ENCODE data around the gene CFAP107. TPM values are rescaled to one million over a fixed set of nuclear protein-coding genes. Genes with fewer than 3 reads are reported as not detected.
"Not testable (repeated sequence)": the region's sequence is repeated elsewhere in the genome, so short reads cannot be mapped to it uniquely, and the experiment has no call there.

Gene CFAP107
- total and polyA plus RNA-seq, 2 donors from 2014 or later, result not detected

DNA sequence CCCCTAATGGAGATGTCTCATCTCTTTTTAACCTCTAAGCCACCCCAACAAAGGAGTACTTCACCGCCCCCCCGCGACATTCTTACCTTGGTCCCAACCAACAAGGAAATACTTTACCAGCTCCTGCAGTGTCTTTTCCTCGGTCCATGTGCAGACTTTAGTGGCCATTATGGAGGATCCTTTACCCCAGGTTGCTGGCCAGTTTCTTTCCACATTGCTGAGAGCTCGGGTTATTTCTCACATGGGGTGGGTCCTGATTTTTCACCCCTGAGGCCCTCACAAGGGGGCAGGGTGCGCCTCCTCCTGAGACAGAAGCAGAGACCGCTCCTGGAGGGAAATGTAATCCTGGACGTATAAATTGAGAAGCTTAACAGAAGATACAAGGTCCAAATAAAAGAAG lies 33.1 kb upstream of the CFAP107 start:
- DNase-seq (no peak), FAIRE-seq (no peak)
- intact Hi-C loops (cut with DNase I), result no loop called here
- H3K36me3 ChIP-seq (ENCODE audit: control insufficient read depth in 2 of 3, insufficient read depth in 3 of 3, low read length in 3 of 3), result no peaks in the 10 kb centered on the region
- no peak overlapping the region for H3K9ac ChIP-seq (ENCODE audit: low read length in 3 of 3)
- no peak overlapping the region for H3K4me3 ChIP-seq (ENCODE audit: low read length in 3 of 3)
- TF ChIP-seq CTCF (IDR thresholded peaks at IDR 0.05; ENCODE audit: borderline replicate concordance, extremely low read depth, insufficient read depth), result no peak
- H3K27ac ChIP-seq (ENCODE audit: low read depth in 2 of 2, low read length in 2 of 2), result no peak overlapping the region
- H3K9me3 ChIP-seq (ENCODE audit: control insufficient read depth in 2 of 3, insufficient read depth in 1 of 3, low read length in 3 of 3), result no peaks in the 10 kb centered on the region
- H3K4me1 ChIP-seq (ENCODE audit: control insufficient read depth in 2 of 3, insufficient read depth in 2 of 3, low read depth in 1 of 3, low read length in 3 of 3), result no peaks in the 10 kb centered on the region
- H3K27me3 ChIP-seq (ENCODE audit: control insufficient read depth, insufficient read depth, low read length), result no peaks in the 10 kb centered on the region

GRCh38 chr1:12713651-12714050 lies 32.3 kb upstream of the CFAP107 start:
- FAIRE-seq; H3K27ac ChIP-seq (ENCODE audit: low read depth in 2 of 2, low read length in 2 of 2); DNase-seq; H3K4me1 ChIP-seq (ENCODE audit: control insufficient read depth in 2 of 3, insufficient read depth in 2 of 3, low read depth in 1 of 3, low read length in 3 of 3); H3K9ac ChIP-seq (ENCODE audit: low read length in 3 of 3); H3K4me3 ChIP-seq (ENCODE audit: low read length in 3 of 3); H3K27me3 ChIP-seq (ENCODE audit: control insufficient read depth, insufficient read depth, low read length); H3K36me3 ChIP-seq (ENCODE audit: control insufficient read depth in 2 of 3, insufficient read depth in 3 of 3, low read length in 3 of 3); intact Hi-C loops (cut with DNase I); H3K9me3 ChIP-seq (ENCODE audit: control insufficient read depth in 2 of 3, insufficient read depth in 1 of 3, low read length in 3 of 3): not testable (repeated sequence)

DNA sequence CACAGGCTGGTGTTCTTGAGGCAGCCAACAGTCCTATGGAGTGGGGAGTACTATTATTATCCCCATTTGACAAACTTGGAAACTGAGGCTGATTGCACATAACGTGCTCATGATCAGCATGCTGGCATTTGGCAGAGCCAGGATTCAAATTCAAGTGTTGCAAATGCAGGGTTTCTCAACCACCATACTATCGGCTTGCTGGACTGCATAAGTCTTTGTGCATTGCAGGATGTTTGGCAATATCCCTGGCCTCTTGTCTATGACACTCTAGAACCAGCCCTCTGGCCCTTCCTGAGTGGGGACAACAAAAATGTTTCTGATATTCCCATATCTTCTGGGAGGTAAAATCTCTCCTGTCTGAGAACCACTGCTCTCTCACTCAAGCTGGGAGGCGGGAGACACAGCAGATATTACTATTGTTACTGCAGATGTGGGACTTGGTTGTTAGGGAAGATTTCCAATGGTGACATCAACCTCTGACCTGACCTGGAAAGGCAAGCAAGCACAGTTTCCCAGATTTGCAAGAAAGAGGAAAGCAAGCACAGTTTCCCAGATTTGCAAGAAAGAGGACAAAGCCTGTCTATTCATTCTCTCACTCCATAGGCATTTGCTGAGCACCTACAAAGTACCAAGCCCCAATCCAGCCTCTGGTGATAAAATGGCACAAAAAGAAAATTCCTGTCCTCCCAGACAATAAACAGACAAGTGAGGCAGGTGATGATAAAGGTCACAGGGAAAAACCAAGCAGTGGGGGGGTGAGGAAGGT lies 31.1 kb upstream of the CFAP107 start:
- FAIRE-seq (no peak), DNase-seq (no peak)
- Histone ChIP-seq H3K27me3 (ENCODE audit: control insufficient read depth, insufficient read depth, low read length) (no peaks in the 10 kb centered on the region), H3K9ac (ENCODE audit: low read length in 3 of 3) (no peak overlapping the region), H3K27ac (ENCODE audit: low read depth in 2 of 2, low read length in 2 of 2) (no peak overlapping the region), H3K4me1 (ENCODE audit: control insufficient read depth in 2 of 3, insufficient read depth in 2 of 3, low read depth in 1 of 3, low read length in 3 of 3) (no peaks in the 10 kb centered on the region), H3K36me3 (ENCODE audit: control insufficient read depth in 2 of 3, insufficient read depth in 3 of 3, low read length in 3 of 3) (no peaks in the 10 kb centered on the region), H3K9me3 (ENCODE audit: control insufficient read depth in 2 of 3, insufficient read depth in 1 of 3, low read length in 3 of 3) (no peaks in the 10 kb centered on the region), H3K4me3 (ENCODE audit: low read length in 3 of 3) (no peak overlapping the region)
- intact Hi-C loops (cut with DNase I), result no loop called here
- TF ChIP-seq CTCF (IDR thresholded peaks at IDR 0.05; ENCODE audit: borderline replicate concordance, extremely low read depth, insufficient read depth), result no peak

GRCh38 chr1:12715896-12716437 lies 30.0 kb upstream of the CFAP107 start, which contains the start of gene AADACL3:
TSS of gene AADACL3 (plus strand) at chr1:12716110. CDS start at chr1:12716177, 67 bp downstream.
- TF ChIP-seq CTCF (IDR thresholded peaks at IDR 0.05; ENCODE audit: borderline replicate concordance, extremely low read depth, insufficient read depth), result no peak
- Histone ChIP-seq H3K27ac (ENCODE audit: low read depth in 2 of 2, low read length in 2 of 2) (no peak within 1 kb of the TSS), H3K36me3 (ENCODE audit: control insufficient read depth in 2 of 3, insufficient read depth in 3 of 3, low read length in 3 of 3) (no peaks in the 10 kb centered on the region), H3K4me1 (ENCODE audit: control insufficient read depth in 2 of 3, insufficient read depth in 2 of 3, low read depth in 1 of 3, low read length in 3 of 3) (no peaks in the 10 kb centered on the region), H3K27me3 (ENCODE audit: control insufficient read depth, insufficient read depth, low read length) (no peaks in the 10 kb centered on the region), H3K9ac (ENCODE audit: low read length in 3 of 3) (no peak within 1 kb of the TSS), H3K9me3 (ENCODE audit: control insufficient read depth in 2 of 3, insufficient read depth in 1 of 3, low read length in 3 of 3) (no peaks in the 10 kb centered on the region), H3K4me3 (ENCODE audit: low read length in 3 of 3) (no peak within 1 kb of the TSS)
- intact Hi-C loops (cut with DNase I), result no loop called here
- no peak for FAIRE-seq
- DNase-seq, result no peak

Data from kidney (tissue), 14 donors.